Liver (tissue), 9 donors: ENCODE results near the gene FUT9. TPM values are rescaled to one million over a fixed set of nuclear protein-coding genes. Genes with fewer than 3 reads are reported as not detected.

Experiments used
- DNase-seq: peaks from one replicate; pipeline ENCODE4 v3.0.0-alpha.2; 2017; ENCODE audit warnings: low spot score
- H3K27ac ChIP-seq, 2 donors: one replicate each; pipeline ENCODE4 v1.7.0; 2013; ENCODE audit warnings: inconsistent platforms in 2 of 2, low read length in 2 of 2, control low read depth in 1 of 2, low read depth in 1 of 2, mild to moderate bottlenecking in 1 of 2
- H3K27me3 ChIP-seq, 4 donors: one replicate each; pipeline versions ENCODE4 v1.6.1 to v1.7.0; 2013; ENCODE audit warnings: low read length in 3 of 4, inconsistent platforms in 1 of 4, mild to moderate bottlenecking in 1 of 4, moderate library complexity in 1 of 4; ENCODE audit not compliant: control insufficient read depth in 4 of 4, insufficient read depth in 4 of 4
- H3K36me3 ChIP-seq, 4 donors: one replicate each; pipeline versions ENCODE4 v1.6.1 to v1.7.0; 2013; ENCODE audit warnings: low read length in 3 of 4, mild to moderate bottlenecking in 3 of 4, low read depth in 1 of 4, moderate library complexity in 1 of 4; ENCODE audit not compliant: control insufficient read depth in 4 of 4, insufficient read depth in 3 of 4
- H3K4me1 ChIP-seq, 4 donors: one replicate each; pipeline versions ENCODE4 v1.6.1 to v1.7.0; 2013; ENCODE audit warnings: low read length in 3 of 4, mild to moderate bottlenecking in 3 of 4, moderate library complexity in 1 of 4; ENCODE audit not compliant: control insufficient read depth in 4 of 4, insufficient read depth in 4 of 4
- H3K4me3 ChIP-seq, 3 donors: one replicate each; pipeline versions ENCODE4 v1.6.1 to v1.7.0; 2013; ENCODE audit warnings: low read length in 3 of 3, control low read depth in 1 of 3, low read depth in 1 of 3, mild to moderate bottlenecking in 1 of 3
- H3K9ac ChIP-seq, 2 donors: one replicate each; pipeline ENCODE4 v1.7.0; 2013; ENCODE audit warnings: low read length in 2 of 2, mild to moderate bottlenecking in 2 of 2, moderate library complexity in 2 of 2, control low read depth in 1 of 2, low read depth in 1 of 2
- H3K9me3 ChIP-seq, 4 donors: one replicate each; pipeline versions ENCODE4 v1.6.1 to v1.7.0; 2013; ENCODE audit warnings: low read length in 3 of 4; ENCODE audit not compliant: control insufficient read depth in 4 of 4
- ATF3 ChIP-seq: IDR thresholded peaks from 2 replicates; pipeline ENCODE4 v1.6.1; 2016; ENCODE audit warnings: antibody characterized with exemption
- CTCF ChIP-seq: fragments of 150-350 bp; IDR thresholded peaks from 2 replicates; pipeline ENCODE4 v1.5.1; 2017; ENCODE audit warnings: improper control_type of control experiment, low read depth, low read length; ENCODE audit not compliant: missing input control
- EGR1 ChIP-seq, 2 donors: IDR thresholded peaks; 2 replicates each; pipeline ENCODE4 v1.6.1; 2016 to 2018; ENCODE audit warnings: antibody characterized with exemption in 2 of 2, low read depth in 2 of 2
- FOXA1 ChIP-seq: IDR thresholded peaks from 2 replicates; pipeline ENCODE4 v1.6.1; 2016; ENCODE audit warnings: antibody characterized with exemption
- FOXA2 ChIP-seq: IDR thresholded peaks from 2 replicates; pipeline ENCODE4 v1.6.1; 2016; ENCODE audit warnings: antibody characterized with exemption
- GABPA ChIP-seq, 2 donors: IDR thresholded peaks in 1 of 2; conservative IDR thresholded peaks in 1 of 2; 2 replicates each; pipeline ENCODE4 v1.6.1; 2016; ENCODE audit warnings: antibody characterized with exemption in 2 of 2, mild to moderate bottlenecking in 1 of 2, moderate library complexity in 1 of 2
- HNF4A ChIP-seq, 2 donors: conservative IDR thresholded peaks; 2 replicates each; pipeline ENCODE4 v1.6.1; 2016; ENCODE audit warnings: antibody characterized with exemption in 2 of 2, mild to moderate bottlenecking in 2 of 2
- HNF4G ChIP-seq: IDR thresholded peaks from 2 replicates; pipeline ENCODE4 v1.6.1; 2016; ENCODE audit warnings: antibody characterized with exemption
- JUND ChIP-seq, 2 donors: IDR thresholded peaks; 2 replicates each; pipeline ENCODE4 v1.6.1; 2016; ENCODE audit warnings: antibody characterized with exemption in 2 of 2
- NR2F2 ChIP-seq: IDR thresholded peaks from 2 replicates; pipeline ENCODE4 v1.6.1; 2016; ENCODE audit warnings: antibody characterized with exemption
- RAD21 ChIP-seq, 2 donors: IDR thresholded peaks; 2 replicates each; pipeline ENCODE4 v1.6.1; 2016; ENCODE audit warnings: antibody characterized with exemption in 2 of 2, mild to moderate bottlenecking in 2 of 2
- REST ChIP-seq: IDR thresholded peaks from 2 replicates; pipeline ENCODE4 v1.6.1; 2016; ENCODE audit warnings: antibody characterized with exemption, mild to moderate bottlenecking
- RXRA ChIP-seq, 2 donors: IDR thresholded peaks; 2 replicates each; pipeline ENCODE4 v1.6.1; 2017 to 2018; ENCODE audit warnings: antibody characterized with exemption in 2 of 2, mild to moderate bottlenecking in 1 of 2
- TAF1 ChIP-seq: conservative IDR thresholded peaks from 2 replicates; pipeline ENCODE4 v1.6.1; 2016; ENCODE audit warnings: antibody characterized with exemption, mild to moderate bottlenecking
- YY1 ChIP-seq: IDR thresholded peaks from 2 replicates; pipeline ENCODE4 v1.6.1; 2016; ENCODE audit warnings: antibody characterized with exemption, mild to moderate bottlenecking
- ZBTB33 ChIP-seq: IDR thresholded peaks from 2 replicates; pipeline ENCODE4 v1.6.1; 2016; ENCODE audit warnings: antibody characterized with exemption
- WGBS: extraction: QIAGEN DNeasy Blood & Tissue Kit; methylation state at CpG from one replicate; pipeline ENCODE4 v1.1.7; 2013; 5-methylcytosine and 5-hydroxymethylcytosine counted together
- polyA plus RNA-seq, 2 donors: library from polyadenylated mRNA; stranded (reverse) in 1 of 2; unstranded in 1 of 2; fragments of 200-250 nt in 1 of 2; fragments of >200 nt in 1 of 2; fragmentation: Nextera tagmentation in 1 of 2; extraction: Ambion mirVana in 1 of 2; gene quantifications; one replicate each; pipeline versions ENCODE4 v1.2.1 to v1.2.3, GENCODE V29; 2013 to 2015
- total RNA-seq, 2 donors: library from RNA; depleted of rRNA; stranded (reverse); fragments of >200 nt; gene quantifications; one replicate each; pipeline ENCODE4 v1.2.3, GENCODE V29; 2014
- TF ChIP-seq, protein P1 (sequence below): IDR thresholded peaks from 2 replicates; pipeline ENCODE4 v1.6.1; 2016; ENCODE audit warnings: antibody characterized with exemption
- donor health status: healthy.
- donor health status: healthy.
- donor health status: healthy.
- donor health status: healthy.
- donor health status: healthy.

The FUT9 gene
- total and polyA plus RNA-seq, 4 donors, result not detected

- TF ChIP-seq TAF1 (no peak), ZBTB33 (no peak), JUND (IDR thresholded peaks at IDR 0.05) (no peak), HNF4A (conservative IDR thresholded peaks at IDR 0.05) (no peak), REST (no peak), CTCF (no peak), FOXA1 (no peak), GABPA (IDR thresholded peaks at IDR 0.05 in 1 of 2, conservative IDR thresholded peaks at IDR 0.05 in 1 of 2) (no peak), RXRA (IDR thresholded peaks at IDR 0.05) (no peak), HNF4G (no peak), RAD21 (IDR thresholded peaks at IDR 0.05) (no peak), NR2F2 (no peak), EGR1 (IDR thresholded peaks at IDR 0.05; ENCODE audit: low read depth in 2 of 2) (no peak), YY1 (no peak), FOXA2 (no peak)
- Histone ChIP-seq H3K9me3 (no peaks in the 10 kb centered on the region), H3K4me1 (no peaks in the 10 kb centered on the region), H3K27ac (no peak overlapping the region), H3K36me3 (no peaks in the 10 kb centered on the region), H3K9ac (no peak overlapping the region), H3K27me3 (no peaks in the 10 kb centered on the region), H3K4me3 (no peak overlapping the region)
- DNase-seq, result no peak
- WGBS, result 78% methylated on average over 8 of the region's 8 CpGs
Measured at GRCh38 chr6:96001891-96002575, 13.7 kb upstream of the FUT9 start.

- WGBS, result 73% methylated on average over 3 of the region's 3 CpGs
- no peak overlapping the region for H3K4me3 ChIP-seq
- no peaks in the 10 kb centered on the region for H3K9me3 ChIP-seq
- no peaks in the 10 kb centered on the region for H3K4me1 ChIP-seq
- no peak for DNase-seq
- H3K27ac ChIP-seq, result no peak overlapping the region
- no peaks in the 10 kb centered on the region for H3K27me3 ChIP-seq
- H3K36me3 ChIP-seq, result no peaks in the 10 kb centered on the region
- no peak overlapping the region for H3K9ac ChIP-seq
- no peak for TF ChIP-seq CTCF
- TF ChIP-seq, protein P1, sequence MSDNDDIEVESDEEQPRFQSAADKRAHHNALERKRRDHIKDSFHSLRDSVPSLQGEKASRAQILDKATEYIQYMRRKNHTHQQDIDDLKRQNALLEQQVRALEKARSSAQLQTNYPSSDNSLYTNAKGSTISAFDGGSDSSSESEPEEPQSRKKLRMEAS, result no peak
- no peak for TF ChIP-seq HNF4G
- TF ChIP-seq NR2F2, result no peak
- no peak for TF ChIP-seq ATF3
- TF ChIP-seq JUND (IDR thresholded peaks at IDR 0.05), result no peak
- no peak for TF ChIP-seq RXRA (IDR thresholded peaks at IDR 0.05)
- no peak for TF ChIP-seq HNF4A (conservative IDR thresholded peaks at IDR 0.05)
- TF ChIP-seq REST, result no peak
- TF ChIP-seq RAD21 (IDR thresholded peaks at IDR 0.05), result no peak
Measured at GRCh38 chr6:96002576-96002910, 13.2 kb upstream of the FUT9 start.
